GM18858 (cell line): ENCODE measurements around the gene KCNK1.

ENCODE experiments used
- ATAC-seq: cut with Tn5 transposase; IDR thresholded peaks from one replicate; pipeline ENCODE4 v1.9.1; 2021; ENCODE audit not compliant: unreplicated experiment

KCNK1 gene

DNA sequence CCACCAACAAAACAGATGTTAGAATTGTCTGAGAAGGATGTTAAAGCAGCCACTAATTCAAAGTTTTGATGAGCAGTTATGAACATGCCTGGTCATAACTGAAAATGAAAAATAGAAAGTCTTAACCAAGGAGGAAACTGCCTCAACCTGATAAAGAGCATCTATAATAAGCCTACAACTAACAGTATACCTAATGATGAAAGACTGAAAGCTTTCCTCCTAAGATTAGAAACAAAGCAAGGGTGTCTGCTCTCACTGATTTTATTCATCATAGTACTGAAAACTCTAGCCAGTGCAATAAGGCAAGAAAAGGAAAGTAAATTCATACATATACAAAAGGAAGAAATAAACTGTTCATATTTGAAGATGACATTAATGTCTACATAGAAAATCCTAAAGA, 82.0 kb downstream of the KCNK1 start:
- no peak for ATAC-seq

DNA sequence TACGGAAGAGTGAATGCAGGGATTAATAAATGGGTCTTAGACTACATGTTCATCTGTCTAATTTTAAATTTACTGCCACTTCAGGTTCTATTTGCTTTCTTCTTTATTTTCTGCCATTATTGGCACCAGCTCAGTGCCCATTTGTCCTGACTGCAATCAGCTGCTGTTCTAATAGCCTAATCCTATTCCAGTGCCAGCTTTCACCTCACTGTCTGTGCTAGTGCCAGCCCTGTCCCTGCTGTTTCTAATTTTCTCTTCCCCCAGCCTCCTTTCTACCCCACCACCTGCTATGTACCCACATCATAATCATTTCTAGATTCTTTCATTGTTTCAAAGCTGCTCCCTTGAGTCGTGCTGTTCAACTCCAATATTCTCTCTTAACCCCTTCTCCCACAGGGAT, 86.4 kb downstream of the KCNK1 start:
- no peak for ATAC-seq

GRCh38 chr1:233704170-233704897, 90.4 kb downstream of the KCNK1 start:
- no peak for ATAC-seq

DNA sequence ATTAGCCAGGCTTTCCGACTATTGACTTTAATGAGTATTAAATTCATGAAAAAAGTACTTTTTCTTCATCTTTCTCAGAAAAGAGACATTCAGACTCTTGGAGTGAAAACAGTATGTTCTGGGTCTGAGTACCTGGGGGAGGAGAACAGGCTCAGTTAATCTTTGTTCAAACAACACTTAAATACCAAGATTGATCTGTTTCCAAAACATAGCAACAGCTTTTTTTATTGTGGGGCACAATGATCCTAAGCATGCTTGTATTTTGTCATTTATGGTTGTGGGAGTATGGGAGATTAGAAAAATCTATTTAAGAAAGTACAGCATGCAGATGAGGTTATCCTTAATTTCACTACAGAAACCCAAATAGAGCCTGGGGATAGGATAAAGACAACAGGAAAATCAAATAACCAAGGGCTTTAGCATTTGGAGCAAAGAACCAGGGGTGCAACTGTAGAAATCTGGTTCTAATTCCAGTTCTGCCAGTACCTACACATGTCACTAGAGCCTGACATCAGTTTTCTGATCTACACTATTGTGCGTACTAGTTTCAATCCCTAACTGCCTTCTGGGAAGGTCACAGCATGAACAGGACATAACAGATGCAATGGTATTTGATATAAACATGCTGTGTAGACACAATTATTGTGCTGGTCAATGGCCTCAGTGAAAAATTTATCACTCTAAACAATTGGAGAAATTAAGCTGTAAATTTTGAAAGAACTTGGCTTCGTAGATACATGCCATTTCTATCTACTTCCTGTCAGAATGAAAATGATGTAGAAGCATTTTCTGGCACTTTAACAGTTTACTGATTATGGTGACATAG, 91.2 kb downstream of the KCNK1 start:
- ATAC-seq, result no peak

DNA sequence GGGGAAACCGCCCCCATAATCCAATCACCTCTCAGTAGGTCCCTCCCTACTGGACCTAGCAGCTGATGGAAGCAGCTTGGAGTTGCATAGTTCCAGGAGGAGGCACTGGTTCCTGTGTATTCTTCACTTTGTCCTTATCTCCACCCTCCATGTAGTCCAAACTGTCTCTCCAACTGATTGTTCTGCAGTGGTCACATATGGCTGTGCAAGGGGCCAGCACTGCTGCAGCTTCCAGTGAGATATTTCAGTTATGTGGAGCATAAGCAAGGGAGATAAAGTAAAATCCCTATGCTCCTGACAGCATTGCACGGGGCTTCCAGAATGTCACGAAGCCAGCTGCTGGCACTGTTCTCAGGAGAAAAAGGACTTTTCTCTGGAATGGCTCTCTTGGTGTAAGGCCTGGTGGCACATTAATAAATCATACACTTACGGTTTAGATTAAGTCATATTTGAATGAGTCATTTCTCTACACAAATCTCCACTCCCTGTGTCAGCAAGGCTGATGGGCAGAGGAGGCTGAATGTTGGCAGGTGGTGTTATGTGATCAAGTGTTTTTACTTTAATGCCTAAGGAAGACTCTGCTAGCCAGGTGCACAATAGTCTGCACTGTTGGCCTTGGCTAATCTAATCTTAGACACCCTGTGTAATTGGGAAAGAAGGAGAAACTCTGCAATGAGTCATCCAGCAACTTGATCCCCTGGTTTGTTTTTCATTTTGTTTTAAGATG, 93.4 kb downstream of the KCNK1 start:
- no peak for ATAC-seq

GRCh38 chr1:233707880-233708815, 94.2 kb downstream of the KCNK1 start:
- ATAC-seq, result no peak

GRCh38 chr1:233710031-233710430, 96.1 kb downstream of the KCNK1 start:
- ATAC-seq, result no peak

DNA sequence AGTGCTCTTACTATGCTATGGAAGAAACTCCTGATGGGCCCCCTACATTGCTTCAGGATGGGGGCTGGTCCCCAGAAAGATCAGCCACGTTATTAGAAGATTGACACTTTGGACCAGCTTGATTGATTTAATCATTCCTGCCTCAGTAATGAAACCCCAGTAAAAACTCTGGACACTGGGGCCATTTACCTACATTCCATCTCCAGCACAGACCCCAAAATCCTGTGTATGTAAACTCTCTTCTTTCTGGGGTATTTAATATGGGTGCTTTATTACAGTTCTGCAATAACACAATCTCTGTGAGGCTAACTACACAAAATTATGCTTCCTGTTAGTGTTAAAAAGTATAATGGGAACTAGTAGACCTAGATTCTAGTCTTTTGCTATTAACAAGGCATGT, 96.6 kb downstream of the KCNK1 start:
- no peak for ATAC-seq

- ATAC-seq, result no peak
Measured at GRCh38 chr1:233714631-233715217, 100.8 kb downstream of the KCNK1 start.

GRCh38 chr1:233718057-233718456, 104.2 kb downstream of the KCNK1 start:
- no peak for ATAC-seq

- no peak for ATAC-seq
Measured at GRCh38 chr1:233719655-233720341, 105.9 kb downstream of the KCNK1 start.

- ATAC-seq, result no peak
Measured at GRCh38 chr1:233721004-233721595, 107.2 kb downstream of the KCNK1 start.
